ENCODE results near the gene FHL1. TPM values are rescaled to one million over a fixed set of nuclear protein-coding genes. Genes with fewer than 3 reads are reported as not detected.

The FHL1 gene
- total and polyA plus RNA-seq, 4 donors: 875 to 2,126 (median 1,619) TPM

GRCh38 chrX:136115126-136115903 lies 32.0 kb upstream of the FHL1 start:
- DNase-seq (no peak), ATAC-seq (ENCODE audit: low FRiP score) (no peak)
- H3K27me3 ChIP-seq (ENCODE audit: control insufficient read depth in 1 of 2, insufficient read depth in 2 of 2, low read length in 1 of 2): no peaks in the 10 kb centered on the region
- intact Hi-C loops (cut with DNase I): loop anchor here in 1 of 2 donors (5.0 kb wide), 2 partner anchors 47 to 48 kb away; no protein-coding TSS in a partner anchor
- H3K4me3 ChIP-seq (ENCODE audit: low read length in 2 of 2): no peak overlapping the region
- WGBS, 2 donors: 12 to 42% methylated on average over 5 of the region's 5 CpGs
- no peaks in the 10 kb centered on the region for H3K36me3 ChIP-seq (ENCODE audit: control insufficient read depth in 1 of 2, insufficient read depth in 2 of 2, low read length in 1 of 2)
- H3K9me3 ChIP-seq (ENCODE audit: control insufficient read depth, low read length): no peaks in the 10 kb centered on the region
- peak overlapping the region in 1 of 2 donors; percentile 96 for H3K27ac ChIP-seq (ENCODE audit: low read depth in 1 of 2, low read length in 2 of 2)
- peaks cover 0 to 4% of the 10 kb centered on the region in 2 donors for H3K4me1 ChIP-seq (ENCODE audit: control insufficient read depth in 1 of 2, insufficient read depth in 2 of 2, low read length in 2 of 2)

GRCh38 chrX:136115904-136116297 lies 31.4 kb upstream of the FHL1 start:
- WGBS, 2 donors: 69% methylated on average over 3 of the region's 3 CpGs
- Histone ChIP-seq H3K27me3 (ENCODE audit: control insufficient read depth in 1 of 2, insufficient read depth in 2 of 2, low read length in 1 of 2) (no peaks in the 10 kb centered on the region), H3K36me3 (ENCODE audit: control insufficient read depth in 1 of 2, insufficient read depth in 2 of 2, low read length in 1 of 2) (no peaks in the 10 kb centered on the region), H3K27ac (ENCODE audit: low read depth in 1 of 2, low read length in 2 of 2) (peak overlapping the region in 1 of 2 donors; percentile 48), H3K9me3 (ENCODE audit: control insufficient read depth, low read length) (no peaks in the 10 kb centered on the region), H3K4me1 (ENCODE audit: control insufficient read depth in 1 of 2, insufficient read depth in 2 of 2, low read length in 2 of 2) (peaks cover 0 to 4% of the 10 kb centered on the region in 2 donors), H3K4me3 (ENCODE audit: low read length in 2 of 2) (no peak overlapping the region)
- DNase-seq (no peak), ATAC-seq (ENCODE audit: low FRiP score) (no peak)
- intact Hi-C loops (cut with DNase I): loop anchor here in 1 of 2 donors (5.0 kb wide), 2 partner anchors 46 to 49 kb away; no protein-coding TSS in a partner anchor

- Histone ChIP-seq H3K9me3 (ENCODE audit: control insufficient read depth, low read length) (no peaks in the 10 kb centered on the region), H3K36me3 (ENCODE audit: control insufficient read depth in 1 of 2, insufficient read depth in 2 of 2, low read length in 1 of 2) (no peaks in the 10 kb centered on the region), H3K4me1 (ENCODE audit: control insufficient read depth in 1 of 2, insufficient read depth in 2 of 2, low read length in 2 of 2) (no peaks in the 10 kb centered on the region), H3K27ac (ENCODE audit: low read depth in 1 of 2, low read length in 2 of 2) (peak overlapping the region in 1 of 2 donors; percentile 32), H3K27me3 (ENCODE audit: control insufficient read depth in 1 of 2, insufficient read depth in 2 of 2, low read length in 1 of 2) (no peaks in the 10 kb centered on the region), H3K4me3 (ENCODE audit: low read length in 2 of 2) (no peak overlapping the region)
- intact Hi-C loops (cut with DNase I): loop anchor here (5.0 kb wide), 2 partner anchors 64 to 89 kb away; no protein-coding TSS in a partner anchor
- 0 to 1% methylated on average over 1 of the region's 1 CpG for WGBS, 2 donors
- DNase-seq (no peak), ATAC-seq (ENCODE audit: low FRiP score) (peak; percentile 63)
Measured at GRCh38 chrX:136121788-136122187, 25.5 kb upstream of the FHL1 start.

- peak overlapping the region in 1 of 2 donors; percentile 67 for H3K27ac ChIP-seq (ENCODE audit: low read depth in 1 of 2, low read length in 2 of 2)
Measured at GRCh38 chrX:136122207-136122606, 25.1 kb upstream of the FHL1 start.

DNA sequence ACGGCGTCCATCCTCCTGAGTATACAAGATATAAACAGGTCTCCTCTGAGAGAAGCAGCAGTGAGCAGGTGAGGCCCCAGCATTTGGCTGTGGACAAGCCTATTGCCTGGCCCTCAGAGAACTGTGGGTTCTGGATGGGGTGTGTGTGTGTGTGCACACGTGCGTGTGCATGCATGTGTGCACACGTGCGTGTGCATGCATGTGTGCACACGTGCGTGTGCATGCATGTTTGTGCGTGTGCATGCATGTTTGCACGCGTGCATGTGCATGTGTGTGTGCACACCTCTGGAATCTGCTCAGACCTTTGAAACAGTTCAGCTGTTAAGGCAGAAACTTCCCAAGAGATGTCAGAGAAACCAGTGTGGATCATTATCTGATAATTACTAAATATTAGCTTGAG lies 22.2 kb upstream of the FHL1 start:
- ATAC-seq (ENCODE audit: low FRiP score): no peak
- intact Hi-C loops (cut with DNase I): no loop called here
- WGBS, 2 donors: 84 to 92% methylated on average over 11 of the region's 11 CpGs
- no peak overlapping the region for H3K27ac ChIP-seq (ENCODE audit: low read depth in 1 of 2, low read length in 2 of 2)
- H3K27me3 ChIP-seq (ENCODE audit: control insufficient read depth in 1 of 2, insufficient read depth in 2 of 2, low read length in 1 of 2): no peaks in the 10 kb centered on the region
- H3K4me1 ChIP-seq (ENCODE audit: control insufficient read depth in 1 of 2, insufficient read depth in 2 of 2, low read length in 2 of 2): no peaks in the 10 kb centered on the region
- no peaks in the 10 kb centered on the region for H3K36me3 ChIP-seq (ENCODE audit: control insufficient read depth in 1 of 2, insufficient read depth in 2 of 2, low read length in 1 of 2)
- no peak for DNase-seq
- no peak overlapping the region for H3K4me3 ChIP-seq (ENCODE audit: low read length in 2 of 2)
- H3K9me3 ChIP-seq (ENCODE audit: control insufficient read depth, low read length): no peaks in the 10 kb centered on the region

More at GRCh38 chrX:136122207-136122606, 25.1 kb upstream of the FHL1 start:
- Histone ChIP-seq H3K4me1 (ENCODE audit: control insufficient read depth in 1 of 2, insufficient read depth in 2 of 2, low read length in 2 of 2) (no peaks in the 10 kb centered on the region), H3K9me3 (ENCODE audit: control insufficient read depth, low read length) (no peaks in the 10 kb centered on the region), H3K36me3 (ENCODE audit: control insufficient read depth in 1 of 2, insufficient read depth in 2 of 2, low read length in 1 of 2) (no peaks in the 10 kb centered on the region), H3K27me3 (ENCODE audit: control insufficient read depth in 1 of 2, insufficient read depth in 2 of 2, low read length in 1 of 2) (no peaks in the 10 kb centered on the region), H3K4me3 (ENCODE audit: low read length in 2 of 2) (no peak overlapping the region)
- ATAC-seq (ENCODE audit: low FRiP score): no peak
- DNase-seq: no peak
- WGBS, 2 donors: 35 to 39% methylated on average over 2 of the region's 2 CpGs
- intact Hi-C loops (cut with DNase I): loop anchor here (5.0 kb wide), 2 partner anchors 65 to 90 kb away; no protein-coding TSS in a partner anchor

- Histone ChIP-seq H3K4me3 (ENCODE audit: low read length in 2 of 2) (no peak overlapping the region), H3K27me3 (ENCODE audit: control insufficient read depth in 1 of 2, insufficient read depth in 2 of 2, low read length in 1 of 2) (no peaks in the 10 kb centered on the region), H3K4me1 (ENCODE audit: control insufficient read depth in 1 of 2, insufficient read depth in 2 of 2, low read length in 2 of 2) (no peaks in the 10 kb centered on the region), H3K36me3 (ENCODE audit: control insufficient read depth in 1 of 2, insufficient read depth in 2 of 2, low read length in 1 of 2) (no peaks in the 10 kb centered on the region), H3K27ac (ENCODE audit: low read depth in 1 of 2, low read length in 2 of 2) (peak overlapping the region in 1 of 2 donors; percentile 28), H3K9me3 (ENCODE audit: control insufficient read depth, low read length) (no peaks in the 10 kb centered on the region)
- WGBS, 2 donors: 9 to 33% methylated on average over 6 of the region's 6 CpGs
- DNase-seq (no peak), ATAC-seq (ENCODE audit: low FRiP score) (no peak)
- intact Hi-C loops (cut with DNase I): no loop called here
Measured at GRCh38 chrX:136126371-136126770, 21.0 kb upstream of the FHL1 start.

DNA sequence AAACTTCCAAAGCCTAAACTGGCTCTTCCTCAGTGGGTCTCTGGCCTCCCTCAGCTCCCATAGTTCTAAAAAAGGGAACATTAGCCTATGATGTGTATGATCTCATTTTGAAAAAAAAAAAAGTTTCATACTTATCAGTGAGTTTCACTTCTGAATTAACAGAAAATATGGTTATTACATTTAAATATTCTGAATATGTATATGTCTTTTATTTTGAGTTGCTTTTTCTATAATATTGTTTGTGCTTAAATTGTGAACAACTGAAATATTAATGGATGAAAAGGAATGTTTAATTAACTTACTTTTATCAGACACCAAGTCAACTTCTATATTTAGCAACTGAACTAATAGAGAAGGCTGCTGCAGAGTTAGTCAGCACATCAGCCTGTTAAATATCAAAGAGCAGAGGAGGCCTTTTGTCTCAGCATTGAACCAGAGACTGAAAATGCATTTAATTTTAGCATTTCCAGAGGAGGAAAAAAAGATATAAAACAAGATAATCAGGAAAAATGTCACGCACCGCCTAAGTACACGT lies 20.4 kb upstream of the FHL1 start:
- Histone ChIP-seq H3K27ac (ENCODE audit: low read depth in 1 of 2, low read length in 2 of 2) (peak overlapping the region; percentile 44 to 67), H3K36me3 (ENCODE audit: control insufficient read depth in 1 of 2, insufficient read depth in 2 of 2, low read length in 1 of 2) (no peaks in the 10 kb centered on the region), H3K4me1 (ENCODE audit: control insufficient read depth in 1 of 2, insufficient read depth in 2 of 2, low read length in 2 of 2) (no peaks in the 10 kb centered on the region), H3K9me3 (ENCODE audit: control insufficient read depth, low read length) (no peaks in the 10 kb centered on the region), H3K27me3 (ENCODE audit: control insufficient read depth in 1 of 2, insufficient read depth in 2 of 2, low read length in 1 of 2) (no peaks in the 10 kb centered on the region), H3K4me3 (ENCODE audit: low read length in 2 of 2) (no peak overlapping the region)
- intact Hi-C loops (cut with DNase I): no loop called here
- ATAC-seq (ENCODE audit: low FRiP score) (no peak), DNase-seq (no peak)
- WGBS, 2 donors: 4 to 18% methylated on average over 3 of the region's 3 CpGs

DNA sequence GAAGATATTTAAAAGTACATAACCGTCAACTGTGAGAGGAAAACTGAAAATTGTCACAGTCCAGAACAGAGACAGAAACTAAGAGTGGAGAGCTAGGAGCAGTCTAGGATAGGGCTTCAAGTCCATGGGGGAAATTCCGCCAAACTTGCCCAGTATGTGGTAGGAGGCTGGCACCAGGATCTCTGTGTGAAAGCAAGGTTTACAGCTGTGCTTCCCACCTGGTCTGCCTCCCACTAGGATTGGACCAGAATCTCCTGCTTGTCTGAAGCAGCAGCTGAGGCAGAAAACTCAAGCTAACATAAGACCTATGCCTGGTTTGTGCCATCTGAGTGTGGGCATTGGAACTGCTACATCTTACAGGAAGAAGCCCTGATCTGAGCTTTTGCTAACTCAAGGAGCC lies 18.6 kb upstream of the FHL1 start:
- WGBS, 2 donors: 82 to 85% methylated on average over 2 of the region's 2 CpGs
- Histone ChIP-seq H3K27me3 (ENCODE audit: control insufficient read depth in 1 of 2, insufficient read depth in 2 of 2, low read length in 1 of 2) (no peaks in the 10 kb centered on the region), H3K27ac (ENCODE audit: low read depth in 1 of 2, low read length in 2 of 2) (no peak overlapping the region), H3K4me1 (ENCODE audit: control insufficient read depth in 1 of 2, insufficient read depth in 2 of 2, low read length in 2 of 2) (no peaks in the 10 kb centered on the region), H3K9me3 (ENCODE audit: control insufficient read depth, low read length) (no peaks in the 10 kb centered on the region), H3K4me3 (ENCODE audit: low read length in 2 of 2) (no peak overlapping the region), H3K36me3 (ENCODE audit: control insufficient read depth in 1 of 2, insufficient read depth in 2 of 2, low read length in 1 of 2) (no peaks in the 10 kb centered on the region)
- DNase-seq (no peak), ATAC-seq (ENCODE audit: low FRiP score) (no peak)
- intact Hi-C loops (cut with DNase I): no loop called here

Measured in aorta (tissue), 5 donors.